GM23248 (cell line): ENCODE measurements around the gene CACNA1C.

Experiments
- EZH2 ChIP-seq: fragments of 200-600 bp; sonication (generic); IDR thresholded peaks from 2 replicates; pipeline ENCODE4 v1.6.1; 2018; ENCODE audit warnings: antibody characterized with exemption, mild to moderate bottlenecking; ENCODE audit not compliant: insufficient read depth, poor library complexity, severe bottlenecking
- EZH2phosphoT487 ChIP-seq: fragments of 200-600 bp; sonication (generic); IDR thresholded peaks from 2 replicates; pipeline ENCODE4 v1.6.1; 2018; ENCODE audit warnings: antibody characterized with exemption, moderate library complexity, mild to moderate bottlenecking, low read depth; ENCODE audit not compliant: insufficient read depth

DNA sequence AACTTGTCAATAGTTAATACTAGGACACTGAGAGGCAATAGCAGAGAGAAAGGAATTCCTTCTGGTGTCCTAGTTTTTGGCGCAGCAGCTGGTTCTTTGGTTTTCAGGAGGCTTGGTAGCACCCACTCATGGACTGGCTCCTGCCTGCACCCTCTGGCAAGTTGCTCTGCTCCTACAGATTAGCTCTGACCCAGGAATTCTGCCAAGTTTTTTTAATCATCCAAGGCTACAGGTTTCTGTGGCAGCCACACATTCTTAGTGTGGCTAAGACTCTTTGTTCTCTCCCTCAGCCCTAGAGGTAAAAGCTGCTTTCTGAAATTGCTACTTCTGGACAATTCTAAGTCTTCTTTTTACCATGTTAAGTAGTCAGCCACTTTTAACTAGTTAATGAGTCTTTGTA, 670.0 kb downstream of the CACNA1C start:
- TF ChIP-seq EZH2 (no peak), EZH2phosphoT487 (no peak)
